Activated CD4-positive, CD25-positive, alpha-beta regulatory T cell treated with anti-CD3 and anti-CD28 coated beads, Interleukin-2, amount 50 U/mL, for 24 hours (primary cell): ENCODE data around the gene MCL1.
A peak's percentile ranks its signal among the peaks of the same experiment; 100 is the strongest.
"Not testable (repeated sequence)": the region's sequence is repeated elsewhere in the genome, so short reads cannot be mapped to it uniquely, and the experiment has no call there.

Experiments used
- ATAC-seq, 2 donors: fragments of 150-1000 bp; cut with Tn5 transposase; one replicate each; pipeline ENCODE4 v1.10.0; 2021; ENCODE audit warnings: mild to moderate bottlenecking in 1 of 2, moderate library complexity in 1 of 2

The MCL1 gene

DNA sequence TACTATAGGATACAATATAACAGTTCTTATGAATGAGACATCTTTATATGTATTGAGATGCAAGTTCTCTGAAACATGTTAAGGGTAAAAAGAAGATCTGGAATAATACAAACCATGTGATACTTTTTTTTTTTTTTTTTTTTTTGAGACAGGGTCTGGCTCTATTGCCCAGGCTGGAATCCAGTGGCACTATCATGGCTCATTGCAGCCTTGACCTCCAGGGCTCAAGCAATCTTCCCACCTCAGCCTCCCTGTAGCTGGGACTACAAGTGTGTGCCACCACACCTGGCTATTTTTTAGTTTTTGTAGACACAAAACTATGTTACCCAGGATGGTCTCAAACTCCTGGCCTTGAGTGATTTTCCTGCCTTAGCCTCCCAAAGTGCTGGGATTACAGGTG is 22.1 kb upstream of the MCL1 start:
- ATAC-seq = no peak

DNA sequence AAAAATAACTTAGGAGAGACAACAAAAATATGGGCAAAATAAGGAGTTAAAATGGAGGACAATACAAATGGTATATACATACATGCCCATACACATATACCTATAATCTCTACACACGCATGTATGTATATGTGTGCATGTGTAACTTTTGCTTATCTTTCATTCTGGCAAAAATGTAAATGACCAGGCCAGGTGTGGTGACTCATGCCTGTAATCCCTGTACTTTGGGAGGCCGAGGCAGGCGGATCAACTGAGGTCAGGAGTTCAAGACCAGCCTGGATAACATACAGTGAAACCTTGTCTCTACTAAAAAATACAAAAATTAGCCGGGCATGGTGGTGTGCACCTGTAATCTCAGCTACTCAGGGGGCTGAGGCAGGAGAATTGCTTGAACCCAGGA is 18.9 kb upstream of the MCL1 start:
- ATAC-seq = not testable (repeated sequence)

DNA sequence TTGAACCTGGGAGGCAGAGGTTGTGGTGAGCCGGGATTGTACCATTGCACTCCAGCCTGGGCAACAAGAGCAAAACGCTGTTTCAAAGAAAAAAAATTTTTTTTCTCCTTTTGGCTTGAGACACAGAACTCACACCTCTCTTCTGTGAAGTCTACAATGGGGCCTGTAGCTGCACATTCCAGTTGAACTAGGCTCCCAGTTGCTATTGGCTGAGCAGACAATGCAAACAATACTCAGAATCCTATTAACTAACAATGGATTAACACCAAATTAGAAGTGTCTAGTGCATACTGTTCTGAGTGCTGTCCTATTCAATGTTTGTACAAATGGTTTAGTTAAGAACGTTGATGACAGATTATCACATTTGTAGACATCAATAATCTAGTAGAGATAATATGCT is 17.6 kb upstream of the MCL1 start:
- ATAC-seq = no peak

DNA sequence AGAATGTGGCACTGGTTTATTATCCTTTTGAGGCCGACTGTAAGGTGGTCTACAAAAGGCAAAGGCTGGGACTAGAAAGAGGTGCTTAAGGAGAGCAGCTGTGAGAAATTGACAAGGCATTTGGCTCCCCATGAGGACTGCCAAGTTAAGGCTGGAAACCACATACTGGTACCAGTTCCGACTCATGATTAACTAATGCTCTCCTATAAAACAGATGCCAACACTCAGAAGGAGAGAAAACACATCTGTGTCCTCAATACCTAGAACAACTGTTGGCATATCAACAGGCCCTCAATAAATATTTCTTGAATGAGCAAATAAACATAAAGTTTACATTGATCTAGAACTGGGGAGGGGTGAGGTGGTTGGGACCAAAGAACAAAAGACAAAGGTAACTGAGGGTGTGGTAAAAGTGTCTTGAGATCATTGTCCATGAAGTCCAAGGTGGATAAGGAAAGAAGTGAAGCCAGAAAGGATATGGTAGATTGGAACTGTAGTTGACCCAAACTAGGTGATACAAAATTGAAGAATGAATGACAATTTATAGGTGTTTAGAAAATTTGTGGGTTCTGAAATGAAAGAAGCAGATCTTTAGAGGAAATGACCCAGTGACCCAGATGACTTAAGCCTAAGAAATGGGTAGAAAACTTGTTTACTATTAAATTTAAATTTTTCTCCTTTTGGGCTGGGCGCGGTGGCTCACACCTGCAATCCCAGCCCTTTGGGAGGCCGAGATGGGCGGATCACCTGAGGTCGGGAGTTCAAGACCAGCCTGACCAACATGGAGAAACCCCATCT is 16.9 kb upstream of the MCL1 start:
- ATAC-seq = peak in 1 of 2 donors; percentile 7

DNA sequence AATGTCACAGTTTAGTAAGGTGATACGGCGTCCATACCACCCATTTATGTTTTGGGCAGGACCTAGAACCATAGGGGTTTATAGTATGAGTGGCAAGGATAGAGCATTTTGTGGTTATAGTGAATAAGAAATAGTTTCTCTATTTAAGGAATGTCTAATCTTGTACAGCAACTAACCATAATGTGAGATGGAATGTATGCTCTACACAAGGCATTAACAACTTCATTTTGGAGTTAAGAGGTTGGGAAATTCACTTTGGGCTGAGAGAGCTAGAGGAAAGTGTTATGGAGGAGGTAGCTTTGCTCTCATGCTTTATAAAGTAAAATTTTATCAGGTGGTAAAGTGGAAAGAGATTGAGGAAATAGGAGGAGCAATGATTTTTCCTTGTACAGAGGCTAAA is 3.0 kb upstream of the MCL1 start:
- ATAC-seq = no peak

DNA sequence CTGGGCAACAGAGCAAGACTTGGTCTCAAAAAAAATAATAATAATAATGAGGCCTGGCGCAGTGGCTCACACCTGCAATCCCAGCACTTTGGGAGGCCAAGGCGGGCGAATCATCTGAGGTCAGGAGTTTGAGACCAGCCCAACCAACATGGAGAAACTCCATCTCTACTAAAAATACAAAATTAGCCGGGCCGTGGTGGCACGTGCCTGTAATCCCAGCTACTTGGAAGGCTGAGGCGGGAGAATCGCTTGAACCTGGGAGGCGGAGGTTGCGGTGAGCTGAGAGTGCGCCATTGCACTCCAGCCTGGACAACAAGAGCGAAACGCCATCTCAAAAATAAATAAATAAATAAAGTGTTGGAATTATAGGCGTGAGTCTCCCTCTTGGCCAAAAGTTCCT is 2.6 kb upstream of the MCL1 start:
- not testable (repeated sequence) for ATAC-seq

DNA sequence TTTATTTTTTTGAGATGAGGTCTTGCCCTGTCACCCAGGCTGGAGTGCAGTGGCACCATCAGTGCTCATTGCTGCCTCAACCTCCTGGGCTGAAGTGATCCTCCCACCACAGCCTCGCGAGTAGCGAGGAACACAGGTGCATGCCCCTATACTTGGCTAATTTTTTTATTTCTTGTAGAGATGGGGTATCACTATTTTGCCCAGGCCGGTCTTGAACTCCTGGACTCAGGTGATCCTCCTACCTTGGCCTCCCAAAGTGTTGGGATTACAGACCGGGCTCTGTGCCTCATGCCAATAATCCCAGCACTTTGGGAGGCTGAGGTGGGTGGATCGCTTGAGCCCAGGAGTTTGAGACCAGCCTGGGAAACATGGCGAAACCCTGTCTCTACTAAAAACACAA is 2.0 kb upstream of the MCL1 start:
- not testable (repeated sequence) for ATAC-seq

DNA sequence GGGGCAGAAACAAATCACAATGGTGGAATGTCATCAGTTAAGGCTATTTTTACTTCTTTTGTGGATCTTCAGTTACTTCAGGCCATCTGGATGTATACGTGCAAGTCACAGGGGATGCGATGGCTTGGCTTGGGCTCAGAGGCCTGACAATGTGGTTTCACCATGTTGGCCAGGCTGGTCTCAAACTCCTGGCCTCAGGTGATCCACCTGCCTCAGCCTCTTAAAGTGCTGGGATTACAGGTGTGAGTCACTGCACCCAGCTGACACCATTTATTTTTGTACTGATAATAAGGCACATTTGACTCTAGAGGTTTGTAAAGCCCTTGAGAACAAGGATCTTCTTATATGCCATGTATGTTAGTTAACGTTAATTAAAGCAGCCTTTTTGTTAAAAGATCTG is 1.6 kb upstream of the MCL1 start:
- not testable (repeated sequence) for ATAC-seq

DNA sequence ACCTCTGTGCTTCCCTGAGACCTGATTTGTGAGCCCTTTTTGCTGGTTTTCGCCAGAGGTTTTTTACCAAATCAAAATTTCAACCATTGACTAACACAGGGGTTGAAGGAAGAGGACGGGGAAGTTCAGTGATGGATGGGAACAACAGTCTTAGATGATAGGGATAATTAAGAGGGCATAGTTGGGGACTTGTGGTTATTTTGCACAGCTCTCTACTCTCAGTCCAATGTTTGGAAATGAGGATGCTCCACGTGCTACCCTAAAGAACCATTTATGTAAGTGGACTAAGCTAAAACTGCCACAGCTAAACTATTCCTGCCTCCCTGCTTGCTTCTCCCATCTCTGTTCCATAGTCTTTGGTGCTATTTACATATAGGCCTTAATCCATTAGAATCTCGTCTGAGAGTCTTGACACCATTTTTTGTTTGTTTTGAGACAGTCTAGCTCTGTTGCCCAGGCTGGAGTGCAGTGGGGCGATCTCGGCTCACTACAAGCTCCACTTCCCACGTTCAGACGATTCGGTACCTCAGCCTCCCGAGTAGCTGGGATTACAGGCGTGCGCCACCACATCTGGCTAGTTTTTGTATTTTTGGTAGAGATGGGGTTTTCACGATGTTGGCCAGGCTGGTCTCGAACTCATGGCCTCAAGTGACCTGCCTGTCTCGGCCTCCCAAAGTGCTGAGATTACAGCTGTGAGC is 684 bp upstream of the MCL1 start:
- no peak for ATAC-seq

DNA sequence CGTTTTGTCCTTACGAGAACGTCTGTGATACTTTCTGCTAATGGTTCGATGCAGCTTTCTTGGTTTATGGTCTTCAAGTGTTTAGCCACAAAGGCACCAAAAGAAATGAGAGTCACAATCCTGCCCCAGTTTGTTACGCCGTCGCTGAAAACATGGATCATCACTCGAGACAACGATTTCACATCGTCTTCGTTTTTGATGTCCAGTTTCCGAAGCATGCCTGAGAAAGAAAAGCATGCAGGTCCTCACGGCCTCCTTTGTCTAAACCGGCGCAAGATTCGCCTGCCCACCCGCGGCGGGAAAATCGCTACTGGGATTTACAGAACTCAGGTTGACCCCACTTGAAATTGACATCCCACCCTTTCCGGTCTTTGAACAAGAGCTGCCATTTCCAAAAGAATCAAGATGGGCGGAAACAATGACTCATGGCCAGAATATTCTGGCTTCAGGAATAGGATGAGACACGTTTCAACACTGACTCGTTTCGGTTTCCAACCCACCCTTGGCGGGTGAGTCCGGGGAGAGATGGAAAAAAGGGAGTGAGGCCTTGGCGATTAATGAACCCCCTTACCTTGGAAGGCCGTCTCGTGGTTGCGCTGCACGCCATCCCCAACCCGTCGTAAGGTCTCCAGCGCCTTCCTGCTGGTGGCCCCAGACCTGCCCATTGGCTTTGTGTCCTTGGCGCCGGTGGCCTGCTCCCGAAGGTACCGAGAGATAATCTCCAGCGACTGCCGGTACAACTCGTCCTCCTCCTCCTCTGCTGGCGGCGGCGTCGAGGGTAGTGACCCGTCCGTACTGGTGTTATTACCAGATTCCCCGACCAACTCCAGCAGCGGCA is 919 bp downstream of the MCL1 start:
- ATAC-seq = peak in 1 of 2 donors; percentile 0

DNA sequence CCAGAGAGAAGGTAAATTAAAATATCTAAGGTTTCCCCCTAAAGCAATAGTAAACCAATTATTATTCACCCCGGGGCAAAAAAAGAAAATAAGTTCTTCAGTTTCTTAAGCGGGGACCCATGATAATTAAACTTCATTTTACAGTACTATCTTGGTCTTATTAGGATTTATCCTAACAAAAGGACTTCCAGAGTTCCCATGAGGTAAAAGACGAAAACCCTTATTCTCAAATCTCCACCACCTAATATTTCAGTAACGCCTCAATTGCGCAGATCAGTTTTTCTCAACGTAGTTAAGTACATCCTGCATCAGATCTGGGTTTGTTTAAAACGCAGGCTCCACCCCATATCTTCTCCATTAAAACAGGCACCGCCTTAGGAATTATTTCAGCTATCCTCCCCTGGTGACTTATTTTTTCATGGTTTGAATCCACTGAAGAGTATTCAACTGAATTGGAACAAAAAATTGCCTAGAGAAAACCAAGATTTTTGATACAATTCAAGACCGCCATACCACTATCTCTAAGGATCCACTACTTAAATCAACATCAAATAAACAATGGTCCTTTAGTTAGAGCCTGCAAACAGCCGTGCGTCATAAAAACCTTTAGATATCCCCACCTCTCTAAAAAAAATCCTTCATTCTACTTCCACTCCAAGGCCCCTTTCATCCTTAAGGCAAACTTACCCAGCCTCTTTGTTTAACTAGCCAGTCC is 1.7 kb downstream of the MCL1 start:
- ATAC-seq = no peak

DNA sequence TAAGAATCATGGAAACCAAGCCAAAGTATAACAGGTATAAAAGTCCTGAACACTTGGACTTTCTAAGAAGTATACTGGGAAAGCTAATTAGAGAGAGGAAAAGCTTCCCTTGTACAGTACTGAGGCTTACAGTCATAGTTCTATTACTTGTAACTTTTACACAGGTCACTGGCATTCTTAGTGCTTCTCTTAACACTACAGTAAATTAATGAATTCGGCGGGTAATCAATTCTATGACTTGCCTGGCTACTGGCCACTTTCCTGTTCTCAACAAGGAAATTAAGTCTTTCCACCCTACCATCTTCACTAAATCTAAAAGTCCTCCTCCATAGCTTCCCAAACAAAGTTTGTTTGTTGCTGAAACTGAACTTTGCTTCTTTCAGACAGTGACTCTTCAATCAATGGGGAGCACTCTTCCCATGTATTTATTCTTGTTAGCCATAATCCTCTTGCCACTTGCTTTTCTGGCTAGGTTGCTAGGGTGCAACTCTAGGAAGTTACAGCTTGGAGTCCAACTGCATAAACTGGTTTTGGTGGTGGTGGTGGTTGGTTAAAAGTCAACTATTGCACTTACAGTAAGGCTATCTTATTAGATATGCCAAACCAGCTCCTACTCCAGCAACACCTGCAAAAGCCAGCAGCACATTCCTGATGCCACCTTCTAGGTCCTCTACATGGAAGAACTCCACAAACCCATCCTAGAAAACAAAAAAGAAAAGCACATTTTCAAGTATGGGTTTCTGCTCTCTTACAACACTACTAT is 2.4 kb downstream of the MCL1 start:
- ATAC-seq = no peak

DNA sequence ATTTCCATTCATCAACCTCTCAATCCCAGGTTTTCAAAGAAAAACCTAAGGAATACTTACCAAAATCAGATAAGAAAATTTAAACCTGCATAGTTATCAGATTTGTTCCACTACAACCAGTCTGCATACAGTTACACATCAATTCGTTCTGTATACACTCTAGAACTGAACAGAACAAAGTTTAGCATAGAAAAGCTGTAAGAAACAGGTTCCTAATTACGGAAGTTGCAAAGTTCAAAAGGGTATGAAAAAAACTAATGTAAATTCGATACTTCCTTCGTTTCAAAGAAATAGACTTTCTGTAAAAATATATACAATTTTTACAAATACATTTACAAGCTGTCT is 3.1 kb downstream of the MCL1 start:
- no peak for ATAC-seq

DNA sequence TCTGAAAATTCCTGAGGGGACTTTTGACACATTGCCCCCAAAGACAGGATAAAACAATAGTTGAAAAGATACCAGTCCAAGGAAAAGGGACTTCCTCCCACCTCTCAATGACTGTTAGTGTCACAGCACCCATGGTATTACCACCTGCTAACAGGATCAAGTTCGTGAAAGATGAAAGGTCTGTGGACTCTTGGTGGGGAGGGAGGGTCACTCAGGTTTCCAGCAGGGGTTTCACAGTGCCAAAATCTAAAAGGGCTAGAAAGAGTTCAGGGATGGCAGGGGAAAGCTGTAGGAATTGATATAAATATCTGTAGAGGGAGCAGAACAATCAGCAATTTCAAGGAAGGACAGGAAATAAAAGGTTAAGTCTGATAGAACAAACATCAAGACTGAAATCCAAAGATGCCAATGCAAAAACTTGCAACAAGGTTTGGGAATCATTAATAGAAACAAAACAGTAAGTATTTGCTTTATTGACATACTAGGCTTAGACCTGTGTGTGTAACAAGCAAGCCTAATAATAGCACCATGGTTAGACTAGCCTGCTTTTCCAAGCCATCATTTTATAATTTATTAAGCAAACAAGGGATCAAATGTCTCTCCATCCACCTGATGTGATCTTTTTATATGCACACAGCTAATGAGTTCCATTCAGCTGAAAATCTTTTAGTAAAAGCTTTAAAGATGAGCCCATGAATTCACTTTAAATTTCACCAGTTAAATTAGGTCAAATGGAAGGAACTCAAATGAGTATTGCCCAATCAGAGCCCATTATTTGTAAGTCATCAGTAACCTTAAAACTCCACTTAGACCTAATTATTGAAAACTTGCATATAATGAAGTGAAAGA is 3.7 kb downstream of the MCL1 start:
- no peak for ATAC-seq

DNA sequence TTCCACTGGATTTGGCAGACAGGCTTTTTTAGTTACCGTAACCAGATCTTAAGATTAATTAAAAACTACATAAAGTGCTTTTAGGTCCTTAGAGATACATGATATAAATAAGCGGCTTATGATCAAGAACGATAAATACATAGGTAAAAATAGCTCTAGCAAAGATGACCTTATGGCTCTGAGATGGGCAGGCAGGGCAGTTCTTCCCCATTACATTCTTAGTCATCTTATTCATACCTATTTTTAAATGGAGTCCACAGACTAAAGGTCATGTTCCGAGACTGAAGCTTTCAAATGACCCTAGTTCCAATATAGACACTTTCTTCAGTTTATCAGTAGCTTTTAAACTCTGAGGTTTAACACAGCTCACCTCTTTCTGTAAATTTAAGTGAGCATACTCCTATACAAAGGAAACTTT is 4.3 kb downstream of the MCL1 start:
- ATAC-seq = no peak

DNA sequence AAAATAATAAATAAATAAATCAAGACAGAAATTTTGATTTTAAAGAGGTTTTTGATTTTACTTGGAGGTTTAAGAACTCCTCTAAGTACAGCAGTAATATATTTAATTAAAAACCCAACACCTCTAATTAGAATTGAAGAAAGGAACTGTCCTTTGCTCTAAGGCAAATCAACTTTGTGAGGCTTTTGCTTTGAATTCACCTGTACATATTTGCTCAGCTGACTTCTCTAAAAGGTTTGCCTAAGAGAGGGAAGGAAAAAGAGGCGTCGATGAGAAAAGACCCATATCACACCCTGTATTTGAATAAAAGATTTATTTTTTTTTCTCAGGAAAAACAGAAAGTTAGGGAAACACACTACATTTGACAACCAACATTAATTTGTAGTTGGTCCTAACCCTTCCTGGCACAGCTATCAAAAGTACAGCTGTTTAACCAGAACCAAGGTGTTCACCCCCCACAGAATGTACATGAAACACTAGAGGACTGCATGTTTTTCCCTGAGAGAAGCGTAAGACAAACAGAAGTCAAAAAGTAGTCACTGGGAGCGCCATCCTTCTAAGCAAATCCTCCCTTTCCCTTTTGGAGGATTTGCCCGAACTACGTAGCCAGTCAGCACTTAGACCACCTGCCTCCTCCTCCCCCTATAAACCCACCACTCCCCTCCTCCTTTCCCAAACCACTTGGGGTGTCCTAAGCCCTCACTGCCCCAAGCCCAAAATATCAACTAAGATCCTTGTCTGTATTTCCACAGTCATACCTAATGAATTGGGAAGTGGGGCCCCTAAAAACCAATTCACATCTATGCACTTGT is 4.9 kb downstream of the MCL1 start:
- no peak for ATAC-seq

DNA sequence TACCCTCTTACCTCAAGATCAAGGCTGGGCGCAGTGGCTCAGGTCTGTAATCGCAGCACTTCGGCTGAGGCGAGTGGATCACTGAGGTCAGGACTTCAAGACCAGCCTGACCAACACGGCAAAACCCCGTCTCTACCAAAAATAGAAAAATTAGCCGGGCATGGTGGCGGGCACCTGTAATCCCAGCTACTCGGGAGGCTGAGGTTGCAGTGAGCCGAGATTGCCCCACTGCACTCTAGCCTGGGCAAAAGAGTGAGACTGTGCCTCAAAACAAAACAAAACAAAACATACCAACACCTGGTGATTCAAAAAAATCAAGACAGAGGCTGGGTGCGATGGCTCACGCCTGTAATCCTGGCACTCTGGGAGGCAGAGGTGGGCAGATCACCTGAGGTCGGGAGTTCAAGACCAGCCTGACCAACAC is 5.8 kb downstream of the MCL1 start:
- ATAC-seq = peak; percentile 4 to 6

DNA sequence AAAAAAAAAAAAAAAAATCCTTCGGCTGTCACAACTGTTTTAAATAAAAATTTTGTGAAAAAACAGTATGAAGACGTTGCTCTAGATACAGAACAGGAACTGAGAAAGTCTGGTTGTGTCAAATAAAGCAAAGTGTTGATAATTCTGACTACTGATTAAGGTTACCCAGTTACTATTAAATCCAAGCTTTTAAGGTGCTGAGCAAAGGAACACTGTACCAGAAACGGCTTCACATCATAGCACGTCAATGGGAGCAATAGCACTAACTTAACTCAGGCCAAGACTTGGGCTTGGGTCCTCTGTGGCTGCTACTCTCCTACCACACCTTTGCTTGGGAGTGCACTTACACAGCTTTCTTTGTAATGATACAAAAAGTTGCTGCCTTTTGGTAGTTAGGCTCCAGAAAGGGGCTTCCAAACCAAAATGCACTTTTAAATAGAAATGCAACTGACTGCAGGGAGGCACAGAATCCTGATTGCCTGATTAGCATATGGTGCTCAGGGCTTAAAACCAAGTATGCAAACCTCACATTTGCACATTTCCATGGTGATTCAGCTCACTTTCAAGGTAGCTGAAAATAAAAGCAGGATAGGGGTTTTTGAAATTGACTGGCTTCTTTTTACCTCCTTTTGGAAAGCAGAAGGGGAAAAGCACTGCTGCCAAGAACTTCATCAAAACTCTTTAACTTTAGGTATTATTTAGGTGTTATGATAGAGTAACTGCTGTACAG is 6.3 kb downstream of the MCL1 start:
- peak; percentile 17 to 27 for ATAC-seq

DNA sequence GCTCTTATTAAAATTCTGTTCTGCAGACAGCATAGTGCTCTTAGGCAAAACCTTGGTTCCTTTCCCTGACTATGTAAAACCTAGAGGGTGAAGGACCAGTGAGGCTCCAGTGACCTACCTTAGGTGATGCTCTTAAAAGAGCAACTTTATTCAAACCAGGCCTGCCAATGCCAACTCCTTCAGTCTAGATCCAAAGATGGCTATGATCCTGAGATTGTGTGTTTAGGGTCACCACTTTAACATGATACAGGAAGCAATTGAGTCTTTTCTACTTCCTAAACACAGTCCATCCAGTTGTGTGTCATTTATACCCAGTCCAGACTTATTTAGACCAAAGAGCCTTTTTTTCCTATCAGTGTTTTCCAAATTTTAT is 10.8 kb downstream of the MCL1 start:
- ATAC-seq = no peak
